Fibroblast of lung (primary cell): ENCODE results near the gene HSD3B7.

ENCODE experiments used
- CTCF ChIP-seq, 2 donors: IDR thresholded peaks in 1 of 2; conservative IDR thresholded peaks in 1 of 2; 1 replicate in 1 of 2; 2 replicates in 1 of 2; pipeline ENCODE4 v1.5.1; 2011 to 2012; ENCODE audit warnings: low read length in 2 of 2, control low read depth in 1 of 2, inconsistent platforms in 1 of 2, low read depth in 1 of 2, mild to moderate bottlenecking in 1 of 2
- EZH2 ChIP-seq: IDR thresholded peaks from 2 replicates; pipeline ENCODE4 v1.5.1; 2012; ENCODE audit warnings: low read length, control low read depth, mild to moderate bottlenecking; ENCODE audit errors: missing control alignments

GRCh38 chr16:30967795-30968194 lies 17.2 kb upstream of the HSD3B7 start:
- TF ChIP-seq CTCF (conservative IDR thresholded peaks at IDR 0.05 in 1 of 2, IDR thresholded peaks at IDR 0.05 in 1 of 2; ENCODE audit: low read depth in 1 of 2, low read length in 2 of 2) (no peak), EZH2 (no peak)
